H1 (cell line): ENCODE results near the gene CCT6A. TPM values are rescaled to one million over a fixed set of nuclear protein-coding genes. Genes with fewer than 3 reads are reported as not detected.

ENCODE experiments used
- CTCF ChIA-PET: fragments of 300-600 bp; sonication (Branson Sonifier 250); formaldehyde crosslinking; loops from one replicate; lab custom pipeline; 2021; ENCODE audit not compliant: partially characterized antibody; lab: Charles Lee
- POLR2A ChIA-PET: fragments of 300-600 bp; sonication (Branson Sonifier 250); formaldehyde crosslinking; loops from one replicate; lab custom pipeline; 2021; ENCODE audit warnings: inconsistent platforms; ENCODE audit not compliant: partially characterized antibody; lab: Charles Lee
- DNase-seq, 2 experiments: peaks; one replicate each; pipeline versions ENCODE4 v3.0.0 to v3.0.0-alpha.2; 2010 to 2022; ENCODE audit warnings: low spot score in 2 of 2, low read depth in 1 of 2, mixed read lengths in 1 of 2
- FAIRE-seq: peaks from 2 replicates; lab custom pipeline; 2011; peaks lifted over from hg19 to GRCh38; lab: Jason Lieb, UNC
- H2AFZ ChIP-seq: 2 replicates; pipeline ENCODE4 v1.8.1; 2012; ENCODE audit warnings: low read length, inconsistent platforms
- H2AK5ac ChIP-seq: 2 replicates; pipeline ENCODE4 v1.6.1; 2013; ENCODE audit warnings: low read depth, low read length
- H2BK120ac ChIP-seq: replicated peaks from 2 replicates; pipeline ENCODE3; 2013; ENCODE audit warnings: low read depth, low read length, inconsistent platforms
- H2BK12ac ChIP-seq: 2 replicates; pipeline ENCODE4 v1.6.1; 2013; ENCODE audit warnings: low read depth, low read length
- H2BK15ac ChIP-seq: 2 replicates; pipeline ENCODE4 v1.6.1; 2013; ENCODE audit warnings: low read length
- H2BK20ac ChIP-seq: 2 replicates; pipeline ENCODE4 v1.6.1; 2013; ENCODE audit warnings: low read length
- H2BK5ac ChIP-seq: 2 replicates; pipeline ENCODE4 v1.6.1; 2013; ENCODE audit warnings: low read depth, low read length
- H3K14ac ChIP-seq: 2 replicates; pipeline ENCODE4 v1.6.1; 2013; ENCODE audit warnings: inconsistent platforms; ENCODE audit not compliant: insufficient read length
- H3K18ac ChIP-seq: 2 replicates; pipeline ENCODE4 v1.6.1; 2013; ENCODE audit warnings: low read length; ENCODE audit errors: extremely low read depth
- H3K23ac ChIP-seq: 2 replicates; pipeline ENCODE4 v1.6.1; 2013; ENCODE audit warnings: inconsistent platforms; ENCODE audit not compliant: insufficient read length
- H3K23me2 ChIP-seq: 2 replicates; pipeline ENCODE4 v1.6.1; 2013; ENCODE audit warnings: low read depth, low read length
- H3K27ac ChIP-seq: 2 replicates; pipeline ENCODE4 v1.6.1; 2011; ENCODE audit warnings: low read depth, low read length, inconsistent platforms
- H3K27me3 ChIP-seq, 4 experiments: replicated peaks in 1 of 4; 1 replicate in 1 of 4; 2 replicates in 3 of 4; pipeline versions ENCODE4 v1.6.1 to v1.8.1; 2011 to 2013; ENCODE audit warnings: low read length in 3 of 4, mild to moderate bottlenecking in 3 of 4, inconsistent platforms in 2 of 4, mixed read lengths in 2 of 4, moderate library complexity in 1 of 4; ENCODE audit not compliant: control insufficient read depth in 3 of 4, insufficient read depth in 3 of 4; ENCODE audit errors: extremely low read depth in 1 of 4
- H3K36me3 ChIP-seq, 4 experiments: 2 replicates each; pipeline versions ENCODE4 v1.6.1 to v1.8.1; 2011 to 2013; ENCODE audit warnings: mild to moderate bottlenecking in 4 of 4, low read length in 3 of 4, moderate library complexity in 2 of 4, control low read depth in 1 of 4, inconsistent platforms in 1 of 4; ENCODE audit not compliant: insufficient read depth in 4 of 4, control insufficient read depth in 2 of 4
- H3K4ac ChIP-seq: replicated peaks from 2 replicates; pipeline ENCODE3; 2013; ENCODE audit warnings: low read length, low read depth, mixed read lengths, inconsistent platforms; ENCODE audit not compliant: insufficient read length
- H3K4me1 ChIP-seq, 4 experiments: replicated peaks in 1 of 4; 1 replicate in 1 of 4; 2 replicates in 3 of 4; pipeline versions ENCODE4 v1.6.1 to v1.8.1; 2011 to 2013; ENCODE audit warnings: low read length in 3 of 4, inconsistent platforms in 2 of 4, mixed read lengths in 1 of 4; ENCODE audit not compliant: insufficient read depth in 4 of 4, control insufficient read depth in 3 of 4
- H3K4me2 ChIP-seq, 2 experiments: 2 replicates each; pipeline versions ENCODE4 v1.6.1 to v1.8.1; 2011 to 2013; ENCODE audit warnings: low read depth in 2 of 2, low read length in 2 of 2, control low read depth in 1 of 2, inconsistent platforms in 1 of 2, mild to moderate bottlenecking in 1 of 2; ENCODE audit not compliant: insufficient read depth in 1 of 2
- H3K4me3 ChIP-seq, 4 experiments: fragments of 200-600, 300-600 bp in 1 of 4; sonication (generic), shearing (Covaris generic), sonication (Bioruptor Twin) in 1 of 4; 2 replicates each; pipeline versions ENCODE4 v1.5.1 to v1.8.1; 2011 to 2016; ENCODE audit warnings: low read length in 4 of 4, low read depth in 3 of 4, control low read depth in 2 of 4, inconsistent platforms in 2 of 4, mild to moderate bottlenecking in 2 of 4, mixed read lengths in 1 of 4, moderate library complexity in 1 of 4; ENCODE audit not compliant: insufficient read depth in 2 of 4; ENCODE audit errors: extremely low read depth in 1 of 4
- H3K56ac ChIP-seq: replicated peaks from 2 replicates; pipeline ENCODE3; 2013; ENCODE audit warnings: low read depth, mild to moderate bottlenecking, mixed read lengths, low read length, inconsistent platforms; ENCODE audit not compliant: insufficient read length
- H3K79me1 ChIP-seq: 2 replicates; pipeline ENCODE4 v1.6.1; 2013; ENCODE audit warnings: low read depth, low read length, control low read depth
- H3K79me2 ChIP-seq, 2 experiments: 2 replicates each; pipeline versions ENCODE4 v1.6.1 to v1.8.1; 2012 to 2013; ENCODE audit warnings: low read length in 2 of 2, mild to moderate bottlenecking in 2 of 2, inconsistent platforms in 1 of 2; ENCODE audit not compliant: insufficient read depth in 2 of 2, control insufficient read depth in 1 of 2
- H3K9ac ChIP-seq, 4 experiments: replicated peaks in 1 of 4; 1 replicate in 1 of 4; 2 replicates in 3 of 4; pipeline versions ENCODE4 v1.6.1 to v1.8.1; 2011 to 2013; ENCODE audit warnings: low read depth in 3 of 4, low read length in 3 of 4, control low read depth in 2 of 4, mild to moderate bottlenecking in 2 of 4, moderate library complexity in 2 of 4, inconsistent platforms in 1 of 4; ENCODE audit errors: extremely low read depth in 1 of 4
- H3K9me3 ChIP-seq, 2 experiments: 2 replicates each; pipeline versions ENCODE4 v1.6.1 to v1.8.1; 2012 to 2013; ENCODE audit warnings: mild to moderate bottlenecking in 2 of 2, moderate library complexity in 2 of 2, control low read depth in 1 of 2, inconsistent platforms in 1 of 2, low read depth in 1 of 2, low read length in 1 of 2, mixed read lengths in 1 of 2; ENCODE audit not compliant: insufficient read depth in 2 of 2
- H4K20me1 ChIP-seq, 2 experiments: replicated peaks in 1 of 2; 2 replicates each; pipeline versions ENCODE3 to v1.8.1; 2011 to 2013; ENCODE audit warnings: inconsistent platforms in 2 of 2, low read length in 2 of 2, mild to moderate bottlenecking in 1 of 2; ENCODE audit not compliant: insufficient read depth in 2 of 2, control insufficient read depth in 1 of 2
- H4K5ac ChIP-seq: 2 replicates; pipeline ENCODE4 v1.6.1; 2013; ENCODE audit warnings: low read length, low read depth, mixed read lengths, inconsistent platforms; ENCODE audit not compliant: insufficient read length
- H4K8ac ChIP-seq: 2 replicates; pipeline ENCODE4 v1.8.0; 2013; ENCODE audit warnings: mild to moderate bottlenecking, moderate library complexity, low read length, inconsistent platforms; ENCODE audit not compliant: insufficient read depth; ENCODE audit errors: extremely low read depth
- H4K91ac ChIP-seq: replicated peaks from 2 replicates; pipeline ENCODE3; 2013; ENCODE audit warnings: low read length, mixed read lengths, inconsistent platforms; ENCODE audit not compliant: insufficient read length
- BCL11A ChIP-seq, 2 experiments: IDR thresholded peaks; one replicate each; pipeline ENCODE4 v1.6.1; 2011; ENCODE audit warnings: low read depth in 2 of 2, low read length in 2 of 2, mild to moderate bottlenecking in 2 of 2
- EGR1 ChIP-seq: IDR thresholded peaks from 2 replicates; pipeline ENCODE4 v1.6.1; 2011; ENCODE audit warnings: low read depth, low read length, borderline replicate concordance
- HDAC2 ChIP-seq, 2 experiments: fragments of 300-600 bp in 1 of 2; sonication (generic) in 1 of 2; IDR thresholded peaks; 2 replicates each; pipeline ENCODE4 v1.6.1; 2011 to 2012; ENCODE audit warnings: low read depth in 2 of 2, low read length in 2 of 2, mild to moderate bottlenecking in 2 of 2, moderate library complexity in 2 of 2, borderline replicate concordance in 1 of 2, inconsistent platforms in 1 of 2
- KDM4A ChIP-seq: IDR thresholded peaks from one replicate; pipeline ENCODE4 v1.7.1; 2012; ENCODE audit warnings: low read depth, mild to moderate bottlenecking, moderate library complexity, low read length, inconsistent platforms; ENCODE audit not compliant: severe bottlenecking
- PHF8 ChIP-seq: fragments of 200-600 bp; sonication (generic); conservative IDR thresholded peaks from 2 replicates; pipeline ENCODE4 v1.7.1; 2012; ENCODE audit warnings: low read depth, mild to moderate bottlenecking, inconsistent platforms, low read length, moderate library complexity
- RAD21 ChIP-seq, 2 experiments: IDR thresholded peaks in 1 of 2; conservative IDR thresholded peaks in 1 of 2; 2 replicates each; pipeline ENCODE4 v1.6.1; 2011; ENCODE audit warnings: low read depth in 2 of 2, low read length in 2 of 2, improper control_type of control experiment in 1 of 2, inconsistent platforms in 1 of 2, mild to moderate bottlenecking in 1 of 2, moderate library complexity in 1 of 2
- RBBP5 ChIP-seq: IDR thresholded peaks from 2 replicates; pipeline ENCODE4 v1.7.1; 2012; ENCODE audit warnings: low read depth, mild to moderate bottlenecking, inconsistent platforms, low read length, moderate library complexity, borderline replicate concordance
- RFX5 ChIP-seq: IDR thresholded peaks from 2 replicates; pipeline ENCODE4 v1.6.1; 2011; ENCODE audit warnings: low read depth, low read length, improper control_type of control experiment, borderline replicate concordance
- SRF ChIP-seq: IDR thresholded peaks from 2 replicates; pipeline ENCODE4 v1.6.1; 2011; ENCODE audit warnings: mild to moderate bottlenecking, low read depth, low read length, moderate library complexity
- WGBS, 2 experiments: shearing (Covaris generic) in 1 of 2; methylation state at CpG; one replicate each; pipeline versions ENCODE4 v1.1.6 to v1.1.7; 2013 to 2015; ENCODE audit warnings: low lambda C conversion rate in 2 of 2, mixed read lengths in 2 of 2, inconsistent platforms in 1 of 2, low coverage in 1 of 2, missing lambda C conversion rate in 1 of 2; ENCODE audit not compliant: insufficient replicate concordance in 2 of 2, insufficient coverage in 1 of 2, insufficient read length in 1 of 2; ENCODE audit errors: extremely low coverage in 1 of 2, missing lambda C conversion rate in 1 of 2; 5-methylcytosine and 5-hydroxymethylcytosine counted together
- polyA plus RNA-seq, 7 experiments: library from polyadenylated mRNA; depleted of rRNA in 3 of 7; stranded (reverse) in 5 of 7; unstranded in 2 of 7; fragments of >200 nt in 5 of 7; fragments of 200-250 nt in 2 of 7; gene quantifications; 1 replicate in 5 of 7; 2 replicates in 1 of 7; 4 replicates in 1 of 7; pipeline versions ENCODE4 v1.2.1 to v1.2.3, GENCODE V29; 2011 to 2013; ENCODE audit warnings: missing spikeins in 2 of 7, mixed read lengths in 2 of 7
- total RNA-seq: library from RNA; stranded (reverse); fragmentation: NEBNext Ultra II Directional; extraction: Animal tissue kit (Norgen Biotek cat#: 25700); gene quantifications from 2 replicates; pipeline ENCODE4 v1.2.1, GENCODE V29; 2021
- TF ChIP-seq, protein P1 (sequence below): IDR thresholded peaks from 2 replicates; pipeline ENCODE4 v1.6.1; 2012; ENCODE audit warnings: inconsistent platforms
- TF ChIP-seq, protein P2 (sequence below): IDR thresholded peaks from 2 replicates; pipeline ENCODE4 v1.6.1; 2011; ENCODE audit warnings: low read depth, mild to moderate bottlenecking, low read length; ENCODE audit not compliant: insufficient read depth

The CCT6A gene
- total and polyA plus RNA-seq, 2 of the 8 experiments (the other 6 are each of a cell fraction or from before 2014, with no cell fraction given): 201 to 272 TPM

DNA sequence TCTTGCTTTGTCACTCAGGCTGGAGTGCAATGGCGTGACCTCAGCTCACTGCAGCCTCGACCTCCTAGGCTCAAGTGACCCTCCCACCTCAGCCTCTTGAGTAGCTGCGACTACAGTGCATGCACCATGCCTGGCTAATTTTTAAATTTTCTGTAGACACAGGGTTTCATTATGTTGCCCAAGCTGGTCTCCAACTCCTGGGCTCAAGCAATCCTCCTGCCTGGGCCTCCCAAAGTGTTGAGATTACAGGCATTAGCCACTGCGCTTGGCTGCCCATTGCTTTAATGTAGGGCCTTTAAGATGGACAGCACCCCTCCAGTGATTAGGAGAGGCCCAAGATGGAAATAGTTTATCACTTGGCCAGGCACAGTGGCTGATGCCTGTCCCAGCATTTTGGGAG is 47.8 kb upstream of the CCT6A start:
- Histone ChIP-seq H3K9me3 (no peaks in the 10 kb centered on the region), H3K23ac (no peak overlapping the region), H2BK120ac (no peak overlapping the region), H4K20me1 (no peaks in the 10 kb centered on the region), H3K14ac (no peak overlapping the region), H2BK15ac (no peak overlapping the region), H3K4me1 (no peaks in the 10 kb centered on the region), H3K4me2 (no peak overlapping the region), H3K79me2 (no peaks in the 10 kb centered on the region), H3K18ac (no peak overlapping the region), H4K8ac (no peak overlapping the region), H2AK5ac (no peak overlapping the region), H2BK5ac (no peak overlapping the region), H3K23me2 (no peaks in the 10 kb centered on the region), H2BK12ac (no peak overlapping the region), H2AFZ (no peak overlapping the region), H3K56ac (no peak overlapping the region), H3K27me3 (no peaks in the 10 kb centered on the region; a peak in 1 of 7 replicates), H3K4ac (no peak overlapping the region), H3K36me3 (peaks cover 0 to 3% (median under 1%) of the 10 kb centered on the region in 4 experiments; a peak in 1 of 8 replicates), H3K4me3 (no peak overlapping the region), H3K79me1 (no peaks in the 10 kb centered on the region), H2BK20ac (no peak overlapping the region), H4K91ac (no peak overlapping the region), H3K27ac (no peak overlapping the region), H4K5ac (no peak overlapping the region), H3K9ac (no peak overlapping the region)
- ChIA-PET CTCF (interaction anchor here (0.7 to 2.8 kb wide), 6 partner anchors 10 to 74 kb away, joined by 3 to 15 read pairs (median 4); no protein-coding TSS in a partner anchor), POLR2A (interaction anchor here (0.7 to 40.8 kb wide), 3 partner anchors 24 to 420 kb away, joined by 3 to 869 read pairs (median 3); partner anchors contain the start of genes CCT6A, PSPH and SUMF2)
- FAIRE-seq (no peak), DNase-seq (no peak)
- WGBS, 2 experiments: 93% methylated on average over 4 of the region's 4 CpGs; no CpG with 5 or more reads in 1 of the 2 experiments
- no peak for TF ChIP-seq BCL11A (IDR thresholded peaks at IDR 0.05; ENCODE audit: low read depth in 2 of 2, low read length in 2 of 2)
- no peak for TF ChIP-seq PHF8
- no peak for TF ChIP-seq HDAC2 (IDR thresholded peaks at IDR 0.05; ENCODE audit: borderline replicate concordance in 1 of 2, low read depth in 2 of 2, low read length in 2 of 2)
- no peak for TF ChIP-seq RFX5
- no peak for TF ChIP-seq SRF
- TF ChIP-seq, protein P1, sequence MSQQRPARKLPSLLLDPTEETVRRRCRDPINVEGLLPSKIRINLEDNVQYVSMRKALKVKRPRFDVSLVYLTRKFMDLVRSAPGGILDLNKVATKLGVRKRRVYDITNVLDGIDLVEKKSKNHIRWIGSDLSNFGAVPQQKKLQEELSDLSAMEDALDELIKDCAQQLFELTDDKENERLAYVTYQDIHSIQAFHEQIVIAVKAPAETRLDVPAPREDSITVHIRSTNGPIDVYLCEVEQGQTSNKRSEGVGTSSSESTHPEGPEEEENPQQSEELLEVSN: no peak
- no peak for TF ChIP-seq EGR1
- TF ChIP-seq RBBP5: no peak
- TF ChIP-seq KDM4A: no peak
- TF ChIP-seq, protein P2, sequence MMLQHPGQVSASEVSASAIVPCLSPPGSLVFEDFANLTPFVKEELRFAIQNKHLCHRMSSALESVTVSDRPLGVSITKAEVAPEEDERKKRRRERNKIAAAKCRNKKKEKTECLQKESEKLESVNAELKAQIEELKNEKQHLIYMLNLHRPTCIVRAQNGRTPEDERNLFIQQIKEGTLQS: no peak
- TF ChIP-seq RAD21 (IDR thresholded peaks at IDR 0.05 in 1 of 2, conservative IDR thresholded peaks at IDR 0.05 in 1 of 2; ENCODE audit: low read depth in 2 of 2, low read length in 2 of 2): no peak
